DOHH2 (cell line): ENCODE results near the gene KNDC1.

ENCODE experiments used
- EZH2phosphoT487 ChIP-seq: fragments of 200-600 bp; sonication (generic); IDR thresholded peaks from 2 replicates; pipeline ENCODE4 v1.6.1; 2017; ENCODE audit warnings: borderline replicate concordance, mild to moderate bottlenecking, antibody characterized with exemption, low read length, moderate library complexity, mixed read lengths
- TF ChIP-seq, protein P1 (sequence below): fragments of 200-600 bp; sonication (generic); IDR thresholded peaks from one replicate; pipeline ENCODE4 v1.5.1; 2014; ENCODE audit warnings: antibody characterized with exemption, mild to moderate bottlenecking, low read depth, low read length; ENCODE audit not compliant: poor library complexity, severe bottlenecking

DNA sequence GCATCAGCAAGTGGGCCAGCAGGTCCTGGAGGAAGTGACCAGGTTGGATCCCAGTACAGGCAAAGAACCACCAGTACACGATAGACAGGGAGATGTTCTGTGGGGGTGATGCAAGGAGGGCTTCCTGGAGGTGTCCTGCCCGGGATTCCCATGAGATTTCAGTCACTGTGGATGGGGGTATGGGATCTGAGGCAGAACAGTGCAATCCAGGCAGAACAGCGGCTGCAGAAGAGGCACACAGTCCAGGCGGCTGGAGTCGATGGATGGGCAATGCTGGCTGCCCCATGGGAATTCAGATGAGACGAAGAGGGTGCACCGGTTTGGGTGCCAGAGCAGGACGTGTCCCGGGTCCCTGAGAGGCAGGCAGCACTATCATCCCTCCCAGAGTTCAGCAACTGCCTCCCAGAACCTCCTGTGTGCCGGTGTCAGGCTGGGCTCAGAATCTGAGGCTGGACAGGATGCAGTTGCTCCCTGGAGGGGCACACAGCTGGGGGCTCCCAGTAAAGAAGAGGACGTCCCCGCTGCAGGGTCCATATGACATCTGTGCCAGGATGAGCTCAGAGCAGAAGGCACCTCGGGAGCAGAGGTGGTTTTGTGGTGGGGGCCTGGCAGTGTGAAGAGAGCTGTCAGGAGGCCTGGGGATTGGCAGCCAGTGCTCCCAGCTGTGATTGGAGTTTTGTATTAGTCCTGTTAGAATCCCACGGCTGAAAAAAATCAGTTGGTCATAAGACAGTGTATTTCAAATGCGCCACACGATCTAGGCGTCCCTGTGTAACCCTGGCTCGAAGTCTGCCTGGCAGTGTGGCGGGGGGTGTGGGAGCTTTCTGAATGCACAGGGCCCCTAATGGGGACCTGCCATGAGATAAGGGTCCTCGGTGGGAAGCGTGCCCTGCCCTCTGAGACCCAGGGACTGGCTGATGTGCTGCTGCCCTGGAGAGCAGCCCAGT is 3.2 kb downstream of the KNDC1 start:
- TF ChIP-seq, protein P1, sequence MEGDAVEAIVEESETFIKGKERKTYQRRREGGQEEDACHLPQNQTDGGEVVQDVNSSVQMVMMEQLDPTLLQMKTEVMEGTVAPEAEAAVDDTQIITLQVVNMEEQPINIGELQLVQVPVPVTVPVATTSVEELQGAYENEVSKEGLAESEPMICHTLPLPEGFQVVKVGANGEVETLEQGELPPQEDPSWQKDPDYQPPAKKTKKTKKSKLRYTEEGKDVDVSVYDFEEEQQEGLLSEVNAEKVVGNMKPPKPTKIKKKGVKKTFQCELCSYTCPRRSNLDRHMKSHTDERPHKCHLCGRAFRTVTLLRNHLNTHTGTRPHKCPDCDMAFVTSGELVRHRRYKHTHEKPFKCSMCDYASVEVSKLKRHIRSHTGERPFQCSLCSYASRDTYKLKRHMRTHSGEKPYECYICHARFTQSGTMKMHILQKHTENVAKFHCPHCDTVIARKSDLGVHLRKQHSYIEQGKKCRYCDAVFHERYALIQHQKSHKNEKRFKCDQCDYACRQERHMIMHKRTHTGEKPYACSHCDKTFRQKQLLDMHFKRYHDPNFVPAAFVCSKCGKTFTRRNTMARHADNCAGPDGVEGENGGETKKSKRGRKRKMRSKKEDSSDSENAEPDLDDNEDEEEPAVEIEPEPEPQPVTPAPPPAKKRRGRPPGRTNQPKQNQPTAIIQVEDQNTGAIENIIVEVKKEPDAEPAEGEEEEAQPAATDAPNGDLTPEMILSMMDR: no peak
- TF ChIP-seq EZH2phosphoT487: no peak
